ENCODE data around the gene UBA1.

UBA1 gene

GRCh38 chrX:47145395-47146120, 48.1 kb upstream of the UBA1 start:
- H2AK5ac ChIP-seq (ENCODE audit: low read length, severe bottlenecking): no peak overlapping the region
- H3K9ac ChIP-seq (ENCODE audit: low read length): peak overlapping the region; percentile 92
- H3K36me3 ChIP-seq (ENCODE audit: control insufficient read depth in 1 of 2, insufficient read depth in 2 of 2, low read depth in 1 of 2, low read length in 2 of 2): peaks cover 13 to 20% of the 10 kb centered on the region in 2 experiments
- peak overlapping the region; percentile 87 to 94 for H3K18ac ChIP-seq (ENCODE audit: low read depth in 1 of 2, low read length in 2 of 2)
- no peaks in the 10 kb centered on the region for H3K79me1 ChIP-seq (replicated peaks; ENCODE audit: low read length, poor library complexity, severe bottlenecking)
- H2AFZ ChIP-seq (ENCODE audit: low read depth, low read length): peak overlapping the region; percentile 82
- H3K4me2 ChIP-seq (ENCODE audit: low read length, poor library complexity, severe bottlenecking): peak overlapping the region; percentile 71
- H3K23ac ChIP-seq (ENCODE audit: low read length in 2 of 2): no peak overlapping the region
- DNase-seq: no peak
- H3K4me3 ChIP-seq (ENCODE audit: insufficient read depth in 1 of 2, low read depth in 1 of 2, low read length in 2 of 2): peak overlapping the region; percentile 87 to 91
- H3K27me3 ChIP-seq (ENCODE audit: control insufficient read depth in 1 of 2, insufficient read depth in 1 of 2, low read length in 2 of 2): peaks cover 0 to 20% of the 10 kb centered on the region in 2 experiments
- peak overlapping the region; percentile 97 for H2BK5ac ChIP-seq (ENCODE audit: low read depth, low read length, poor library complexity, severe bottlenecking)
- peaks cover 11% of the 10 kb centered on the region for H3K4me1 ChIP-seq (ENCODE audit: control insufficient read depth, insufficient read depth, low read depth, low read length)
- peak overlapping the region; percentile 98 for H3K27ac ChIP-seq (ENCODE audit: low read length, poor library complexity, severe bottlenecking)
- H2BK15ac ChIP-seq (ENCODE audit: low read depth, poor library complexity, severe bottlenecking): no peak overlapping the region
- H4K8ac ChIP-seq (ENCODE audit: low read length): peak overlapping the region; percentile 91
- H3K14ac ChIP-seq (ENCODE audit: low read length in 2 of 2): peak overlapping the region; percentile 82 to 97
- H3K4ac ChIP-seq (ENCODE audit: low read depth in 1 of 2, low read length in 2 of 2): peak overlapping the region in 1 of 2 experiments; percentile 98
- H3K9me3 ChIP-seq (ENCODE audit: control insufficient read depth, low read length): no peaks in the 10 kb centered on the region
- H2BK12ac ChIP-seq (ENCODE audit: low read length in 2 of 2): no peak overlapping the region
- H2BK120ac ChIP-seq (ENCODE audit: low read depth, low read length): peak overlapping the region; percentile 61
- peak overlapping the region; percentile 94 for H4K91ac ChIP-seq (ENCODE audit: low read length)
- 2% methylated on average over 29 of the region's 39 CpGs for WGBS

GRCh38 chrX:47146121-47146935, 47.3 kb upstream of the UBA1 start:
- Histone ChIP-seq H3K9ac (ENCODE audit: low read length) (peak overlapping the region; percentile 92), H3K18ac (ENCODE audit: low read depth in 1 of 2, low read length in 2 of 2) (no peak overlapping the region), H3K79me1 (replicated peaks; ENCODE audit: low read length, poor library complexity, severe bottlenecking) (no peaks in the 10 kb centered on the region), H3K4me2 (ENCODE audit: low read length, poor library complexity, severe bottlenecking) (peak overlapping the region; percentile 71), H2AFZ (ENCODE audit: low read depth, low read length) (no peak overlapping the region), H3K27ac (ENCODE audit: low read length, poor library complexity, severe bottlenecking) (no peak overlapping the region), H3K36me3 (ENCODE audit: control insufficient read depth in 1 of 2, insufficient read depth in 2 of 2, low read depth in 1 of 2, low read length in 2 of 2) (peaks cover 13 to 14% of the 10 kb centered on the region in 2 experiments), H2BK15ac (ENCODE audit: low read depth, poor library complexity, severe bottlenecking) (no peak overlapping the region), H3K9me3 (ENCODE audit: control insufficient read depth, low read length) (no peaks in the 10 kb centered on the region), H3K4me1 (ENCODE audit: control insufficient read depth, insufficient read depth, low read depth, low read length) (peaks cover 11% of the 10 kb centered on the region), H3K27me3 (ENCODE audit: control insufficient read depth in 1 of 2, insufficient read depth in 1 of 2, low read length in 2 of 2) (peaks cover 0 to 24% of the 10 kb centered on the region in 2 experiments), H2AK5ac (ENCODE audit: low read length, severe bottlenecking) (no peak overlapping the region), H4K8ac (ENCODE audit: low read length) (no peak overlapping the region), H4K91ac (ENCODE audit: low read length) (no peak overlapping the region), H2BK5ac (ENCODE audit: low read depth, low read length, poor library complexity, severe bottlenecking) (no peak overlapping the region), H2BK12ac (ENCODE audit: low read length in 2 of 2) (no peak overlapping the region), H3K23ac (ENCODE audit: low read length in 2 of 2) (peak overlapping the region in 1 of 2 experiments; percentile 77), H3K14ac (ENCODE audit: low read length in 2 of 2) (no peak overlapping the region), H2BK120ac (ENCODE audit: low read depth, low read length) (no peak overlapping the region), H3K4ac (ENCODE audit: low read depth in 1 of 2, low read length in 2 of 2) (no peak overlapping the region), H3K4me3 (ENCODE audit: insufficient read depth in 1 of 2, low read depth in 1 of 2, low read length in 2 of 2) (peak overlapping the region; percentile 87 to 91)
- DNase-seq: no peak
- WGBS: 5% methylated on average over 6 of the region's 10 CpGs

DNA sequence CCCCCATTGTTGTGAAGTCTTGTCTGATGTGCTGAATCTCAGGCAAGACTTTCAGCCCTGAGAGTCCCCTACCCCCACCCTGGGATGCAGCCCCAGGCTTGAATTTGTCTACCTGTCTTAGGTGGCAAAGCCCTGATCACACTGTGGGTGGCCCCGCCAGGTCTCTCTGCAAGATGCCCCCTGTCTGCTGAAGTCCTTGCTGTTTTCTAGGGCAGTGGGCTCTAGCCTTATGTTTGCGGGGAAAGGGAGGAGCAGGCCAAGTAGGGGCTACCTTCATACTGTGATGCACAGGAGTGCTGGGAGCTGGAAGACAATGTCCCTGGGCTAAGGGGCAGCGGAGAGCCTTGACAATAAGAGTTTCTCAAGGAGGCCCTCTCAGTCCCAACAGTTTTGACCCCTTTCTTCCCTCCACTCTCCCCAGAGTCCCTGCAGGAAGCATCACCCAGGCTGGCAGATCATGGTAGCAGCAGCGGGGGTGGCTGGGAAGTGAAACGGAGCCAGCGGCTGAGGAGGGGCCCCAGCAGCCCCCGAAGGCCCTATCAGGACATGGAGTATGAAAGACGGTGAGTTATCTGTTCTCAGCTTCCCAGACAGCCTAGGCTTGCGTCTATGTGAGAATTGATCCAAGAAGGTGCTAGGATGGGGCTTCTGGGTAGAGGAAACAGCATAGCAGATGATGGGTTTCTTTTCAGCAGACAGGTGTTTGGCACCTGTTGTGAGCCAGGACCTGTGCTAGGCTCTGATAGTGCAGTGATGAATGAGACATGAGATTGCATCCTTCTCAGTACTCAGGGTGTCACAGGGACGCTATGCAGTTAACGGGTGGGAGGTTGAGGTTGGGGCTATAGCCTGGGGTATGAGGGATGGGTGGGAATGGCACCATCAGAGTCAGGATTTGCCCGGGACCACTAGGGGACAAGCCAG, 46.4 kb upstream of the UBA1 start:
- Histone ChIP-seq H3K27me3 (ENCODE audit: control insufficient read depth in 1 of 2, insufficient read depth in 1 of 2, low read length in 2 of 2) (peaks cover 0 to 19% of the 10 kb centered on the region in 2 experiments), H3K4me3 (ENCODE audit: insufficient read depth in 1 of 2, low read depth in 1 of 2, low read length in 2 of 2) (peak overlapping the region in 1 of 2 experiments; percentile 87), H3K4me2 (ENCODE audit: low read length, poor library complexity, severe bottlenecking) (peak overlapping the region; percentile 54), H2BK12ac (ENCODE audit: low read length in 2 of 2) (no peak overlapping the region), H3K23ac (ENCODE audit: low read length in 2 of 2) (no peak overlapping the region), H3K79me1 (replicated peaks; ENCODE audit: low read length, poor library complexity, severe bottlenecking) (no peaks in the 10 kb centered on the region), H3K14ac (ENCODE audit: low read length in 2 of 2) (no peak overlapping the region), H3K27ac (ENCODE audit: low read length, poor library complexity, severe bottlenecking) (no peak overlapping the region), H2AFZ (ENCODE audit: low read depth, low read length) (no peak overlapping the region), H2BK15ac (ENCODE audit: low read depth, poor library complexity, severe bottlenecking) (no peak overlapping the region), H4K91ac (ENCODE audit: low read length) (no peak overlapping the region), H3K9ac (ENCODE audit: low read length) (peak overlapping the region; percentile 92), H3K4me1 (ENCODE audit: control insufficient read depth, insufficient read depth, low read depth, low read length) (peaks cover 11% of the 10 kb centered on the region), H3K36me3 (ENCODE audit: control insufficient read depth in 1 of 2, insufficient read depth in 2 of 2, low read depth in 1 of 2, low read length in 2 of 2) (peaks cover 9 to 12% of the 10 kb centered on the region in 2 experiments), H3K4ac (ENCODE audit: low read depth in 1 of 2, low read length in 2 of 2) (no peak overlapping the region), H3K18ac (ENCODE audit: low read depth in 1 of 2, low read length in 2 of 2) (no peak overlapping the region), H2BK120ac (ENCODE audit: low read depth, low read length) (no peak overlapping the region), H2AK5ac (ENCODE audit: low read length, severe bottlenecking) (no peak overlapping the region), H4K8ac (ENCODE audit: low read length) (no peak overlapping the region), H2BK5ac (ENCODE audit: low read depth, low read length, poor library complexity, severe bottlenecking) (no peak overlapping the region), H3K9me3 (ENCODE audit: control insufficient read depth, low read length) (no peaks in the 10 kb centered on the region)
- no peak for DNase-seq
- 95% methylated on average over 11 of the region's 12 CpGs for WGBS
